Thymus (tissue), 11 donors: Measurements from ENCODE around the gene TOP2A. TPM values are rescaled to one million over a fixed set of nuclear protein-coding genes. Genes with fewer than 3 reads are reported as not detected.
"Not testable (repeated sequence)": the region's sequence is repeated elsewhere in the genome, so short reads cannot be mapped to it uniquely, and the experiment has no call there.

Source experiments
- DNase-seq, 9 donors: peaks; one replicate each; pipeline ENCODE4 v3.0.0-alpha.2; 2013; ENCODE audit warnings: low spot score in 9 of 9, low read depth in 6 of 9, missing footprints in 1 of 9
- H3K27ac ChIP-seq, 2 donors: one replicate each; pipeline ENCODE4 v1.5.1; 2013; ENCODE audit warnings: control low read depth in 1 of 2, low read depth in 1 of 2, low read length in 1 of 2, mild to moderate bottlenecking in 1 of 2, moderate library complexity in 1 of 2
- H3K27me3 ChIP-seq, 2 donors: one replicate each; pipeline ENCODE4 v1.5.1; 2013; ENCODE audit warnings: low read length in 1 of 2; ENCODE audit not compliant: control insufficient read depth in 2 of 2, insufficient read depth in 1 of 2
- H3K36me3 ChIP-seq, 2 donors: one replicate each; pipeline ENCODE4 v1.5.1; 2013; ENCODE audit warnings: low read length in 1 of 2, mild to moderate bottlenecking in 1 of 2, moderate library complexity in 1 of 2; ENCODE audit not compliant: control insufficient read depth in 2 of 2, insufficient read depth in 2 of 2
- H3K4me1 ChIP-seq, 2 donors: one replicate each; pipeline ENCODE4 v1.5.1; 2013; ENCODE audit warnings: low read length in 2 of 2; ENCODE audit not compliant: control insufficient read depth in 2 of 2, insufficient read depth in 2 of 2
- H3K4me3 ChIP-seq, 2 donors: one replicate each; pipeline ENCODE4 v1.5.1; 2013; ENCODE audit warnings: low read length in 2 of 2, control low read depth in 1 of 2, mild to moderate bottlenecking in 1 of 2
- H3K9me3 ChIP-seq, 2 donors: one replicate each; pipeline ENCODE4 v1.5.1; 2013; ENCODE audit warnings: low read length in 1 of 2, mild to moderate bottlenecking in 1 of 2; ENCODE audit not compliant: control insufficient read depth in 2 of 2, insufficient read depth in 1 of 2
- WGBS: extraction: QIAGEN DNeasy Blood & Tissue Kit; methylation state at CpG from one replicate; pipeline ENCODE4 v1.1.7; 2013; 5-methylcytosine and 5-hydroxymethylcytosine counted together
- polyA plus RNA-seq: library from polyadenylated mRNA; stranded (reverse); fragments of 200-250 nt; gene quantifications from one replicate; pipeline ENCODE4 v1.2.3, GENCODE V29; 2013
- total RNA-seq: library from RNA; stranded (reverse); fragments of 120-200 nt; gene quantifications from one replicate; pipeline ENCODE4 v1.2.4, GENCODE V29; 2013
- donor health status: healthy.

TOP2A gene
- total and polyA plus RNA-seq, 2 donors: 21.6 to 187 TPM

DNA sequence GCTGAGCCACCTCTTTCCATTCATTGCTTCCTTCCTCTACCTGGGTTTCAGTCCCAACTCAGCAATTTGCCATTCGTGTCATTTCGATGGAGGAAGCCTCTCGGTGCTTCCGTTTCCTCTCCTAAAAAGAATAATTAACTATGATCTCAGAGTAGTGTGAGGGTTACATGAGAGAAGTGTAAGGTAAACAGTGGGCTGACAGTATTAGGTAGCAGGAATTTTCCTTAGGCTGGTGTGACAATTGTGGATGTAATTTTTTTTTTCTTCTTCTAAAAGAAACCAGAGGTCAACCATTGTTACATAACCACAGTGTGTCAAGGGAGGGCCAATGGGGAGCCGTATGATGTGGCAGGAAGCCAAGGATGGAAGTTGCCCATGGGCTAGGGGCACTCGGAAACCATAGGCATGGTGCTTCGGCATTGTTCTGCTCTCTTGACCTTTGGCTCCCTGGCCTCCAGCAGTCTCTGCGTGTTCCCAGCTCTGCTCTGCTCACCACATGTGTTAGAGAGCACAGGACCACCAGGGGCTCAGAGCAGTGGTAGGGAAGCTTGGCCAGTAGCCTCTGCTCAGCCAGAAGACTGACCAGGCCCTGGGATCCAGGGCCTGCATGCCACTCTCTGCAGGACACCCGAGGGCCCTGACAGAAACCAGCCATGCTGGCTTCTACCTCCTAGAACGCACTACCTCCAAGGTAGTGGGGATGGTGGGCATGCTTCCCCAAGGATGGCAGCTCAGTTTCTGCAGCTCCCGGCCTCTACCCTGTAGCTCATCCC, 2.0 kb upstream of the TOP2A start:
- no peaks in the 10 kb centered on the region for H3K27me3 ChIP-seq
- H3K4me1 ChIP-seq: peaks cover 7 to 34% of the 10 kb centered on the region in 2 donors
- 67% methylated on average over 11 of the region's 11 CpGs for WGBS
- peaks cover 0 to 6% of the 10 kb centered on the region in 2 donors for H3K36me3 ChIP-seq
- DNase-seq: peak in 1 of 9 donors; percentile 31
- H3K9me3 ChIP-seq: peaks cover 0 to 5% of the 10 kb centered on the region in 2 donors
- no peak overlapping the region for H3K27ac ChIP-seq
- no peak overlapping the region for H3K4me3 ChIP-seq

DNA sequence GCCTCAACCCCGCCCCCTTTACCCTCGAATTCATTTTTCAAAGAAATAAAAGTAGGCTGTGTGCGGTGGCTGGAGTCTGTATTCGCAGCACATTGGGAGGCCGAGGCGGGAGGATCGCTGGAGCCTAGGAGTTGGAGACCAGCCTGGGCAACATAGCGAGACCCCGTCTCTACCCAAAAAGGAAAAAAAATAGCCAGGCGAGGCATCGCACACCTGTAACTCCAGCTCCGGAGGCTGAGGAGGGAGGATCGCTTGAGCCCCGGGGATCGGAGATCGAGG, 671 bp upstream of the TOP2A start:
- peak overlapping the region; percentile 76 to 80 for H3K27ac ChIP-seq
- peaks cover 0 to 5% of the 10 kb centered on the region in 2 donors for H3K9me3 ChIP-seq
- DNase-seq: no peak
- peaks cover 7 to 34% of the 10 kb centered on the region in 2 donors for H3K4me1 ChIP-seq
- H3K27me3 ChIP-seq: no peaks in the 10 kb centered on the region
- peak overlapping the region; percentile 62 to 92 for H3K4me3 ChIP-seq
- peaks cover 0 to 17% of the 10 kb centered on the region in 2 donors for H3K36me3 ChIP-seq
- WGBS: 80% methylated on average over 16 of the region's 16 CpGs

DNA sequence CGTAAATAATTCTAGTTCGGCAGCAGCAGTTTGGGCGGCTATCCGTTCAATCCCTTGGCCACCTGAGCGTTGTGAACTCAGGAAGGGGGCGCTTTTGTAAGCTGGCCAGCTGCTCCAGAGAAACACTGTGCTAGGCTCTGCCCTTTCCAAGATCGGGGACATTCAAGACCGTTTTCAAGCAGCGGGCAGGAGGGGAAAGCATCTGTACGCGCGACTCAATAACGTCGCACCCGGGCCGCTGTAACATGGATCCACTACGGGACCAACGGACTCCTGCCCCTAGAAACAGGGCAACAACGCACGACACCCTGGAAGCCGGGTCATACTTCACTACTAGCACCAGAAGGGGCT, 463 bp downstream of the TOP2A start:
- Histone ChIP-seq H3K4me1 (peaks cover 7 to 34% of the 10 kb centered on the region in 2 donors), H3K27ac (peak overlapping the region in 1 of 2 donors; percentile 81), H3K4me3 (peak overlapping the region; percentile 62 to 92), H3K27me3 (no peaks in the 10 kb centered on the region), H3K36me3 (peaks cover 0 to 23% of the 10 kb centered on the region in 2 donors), H3K9me3 (peaks cover 0 to 5% of the 10 kb centered on the region in 2 donors)
- WGBS: under 1% methylated on average over 21 of the region's 21 CpGs
- DNase-seq: peak in 2 of 9 donors; percentile 30 to 35

DNA sequence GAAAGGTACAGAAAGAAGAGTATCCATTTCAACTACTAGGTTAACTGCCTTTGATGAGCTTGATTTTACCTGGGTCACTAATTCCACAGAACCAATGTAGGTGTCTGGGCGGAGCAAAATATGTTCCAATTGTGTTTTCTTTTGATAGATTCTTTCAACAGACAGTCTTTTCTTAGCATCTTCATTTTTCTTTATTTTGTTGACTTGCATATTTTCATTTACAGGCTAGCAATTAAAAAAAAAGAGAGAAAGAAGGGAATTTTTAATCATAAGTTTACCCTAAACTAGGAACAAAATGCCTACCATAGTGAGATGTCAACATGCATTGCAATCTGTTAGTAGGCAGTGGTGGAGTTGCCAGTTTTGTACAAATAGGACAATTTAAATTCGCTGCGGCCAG, 1.0 kb downstream of the TOP2A start:
- Histone ChIP-seq H3K36me3 (peaks cover 2 to 29% of the 10 kb centered on the region in 2 donors), H3K9me3 (peaks cover 0 to 5% of the 10 kb centered on the region in 2 donors), H3K27me3 (no peaks in the 10 kb centered on the region), H3K4me1 (peaks cover 7 to 34% of the 10 kb centered on the region in 2 donors), H3K27ac (peak overlapping the region in 1 of 2 donors; percentile 81), H3K4me3 (peak overlapping the region; percentile 62 to 92)
- DNase-seq: no peak
- 47% methylated on average over 3 of the region's 3 CpGs for WGBS

DNA sequence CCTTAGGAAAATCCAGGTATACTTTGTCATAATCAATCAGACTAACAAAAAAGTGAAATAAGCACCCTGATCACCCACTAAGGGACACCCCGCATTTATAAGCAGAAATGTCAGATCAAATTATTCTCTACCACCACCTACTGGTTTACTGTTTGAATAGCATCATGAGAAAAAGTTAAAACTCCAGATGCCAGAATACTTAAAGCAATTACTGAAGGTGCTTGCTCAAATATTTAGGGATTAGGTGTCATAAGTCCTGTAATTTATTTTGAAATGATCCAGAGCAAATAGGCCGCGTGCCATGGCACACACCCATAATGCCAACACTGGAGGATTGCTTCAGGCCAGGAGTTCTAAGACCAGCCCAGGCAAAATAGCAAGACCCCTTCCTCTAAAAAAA, 2.3 kb downstream of the TOP2A start:
- H3K4me3 ChIP-seq: no peak overlapping the region
- H3K9me3 ChIP-seq: peaks cover 0 to 5% of the 10 kb centered on the region in 2 donors
- peaks cover 7 to 34% of the 10 kb centered on the region in 2 donors for H3K4me1 ChIP-seq
- 76% methylated on average over 3 of the region's 3 CpGs for WGBS
- H3K27ac ChIP-seq: no peak overlapping the region
- H3K27me3 ChIP-seq: no peaks in the 10 kb centered on the region
- H3K36me3 ChIP-seq: peaks cover 2 to 41% of the 10 kb centered on the region in 2 donors
- peak in 4 of 9 donors; percentile 30 to 76 (median 40) for DNase-seq

DNA sequence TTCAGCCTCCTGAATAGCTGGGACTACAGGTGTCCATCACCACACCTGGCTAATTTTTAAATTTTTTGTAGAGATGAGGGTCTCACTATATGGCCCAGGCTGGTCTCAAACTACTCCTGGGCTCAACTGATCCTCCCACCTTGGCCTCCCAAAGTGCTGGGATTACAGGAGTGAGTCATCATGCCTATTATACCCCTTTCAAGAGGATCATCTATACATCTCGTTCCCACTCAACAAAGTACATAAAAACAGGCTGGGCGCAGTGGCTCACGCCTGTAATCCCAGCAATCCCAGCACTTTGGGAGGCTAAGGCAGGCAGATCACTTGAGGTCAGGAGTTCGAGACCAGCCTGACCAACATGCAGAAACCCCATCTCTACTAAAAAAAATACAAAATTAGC, 3.4 kb downstream of the TOP2A start:
- 98% methylated on average over 4 of the region's 4 CpGs for WGBS

DNA sequence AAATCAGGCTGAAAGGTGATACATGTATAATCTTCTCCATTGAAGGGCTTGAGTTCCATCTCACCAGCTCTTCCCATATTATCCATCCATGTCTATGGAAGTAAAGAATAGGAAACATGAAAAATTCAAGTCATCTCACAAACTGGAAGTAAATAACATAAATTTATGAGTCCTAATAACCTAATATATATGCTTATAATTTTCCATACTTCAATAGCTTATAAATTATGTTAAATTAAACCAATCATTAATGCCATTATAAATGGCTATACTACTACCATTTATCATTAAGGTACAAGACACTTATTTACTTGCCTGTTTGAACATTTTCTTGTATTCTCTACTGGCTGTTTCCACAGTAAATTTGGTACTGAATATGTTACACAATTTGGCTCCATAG, 4.8 kb downstream of the TOP2A start:
- H3K9me3 ChIP-seq: peaks cover 0 to 2% of the 10 kb centered on the region in 2 donors
- no peak for DNase-seq
- H3K4me3 ChIP-seq: no peak overlapping the region
- H3K4me1 ChIP-seq: peaks cover 7 to 14% of the 10 kb centered on the region in 2 donors
- no peaks in the 10 kb centered on the region for H3K27me3 ChIP-seq
- no peak overlapping the region for H3K27ac ChIP-seq
- peaks cover 6 to 63% of the 10 kb centered on the region in 2 donors for H3K36me3 ChIP-seq

More for the DNA sequence above, 3.4 kb downstream of the TOP2A start:
- DNase-seq, H3K27ac ChIP-seq, H3K9me3 ChIP-seq, H3K4me3 ChIP-seq, H3K27me3 ChIP-seq: not testable (repeated sequence)
- Histone ChIP-seq H3K36me3 (peaks cover 3 to 51% of the 10 kb centered on the region in 2 donors), H3K4me1 (peaks cover 7 to 26% of the 10 kb centered on the region in 2 donors)

DNA sequence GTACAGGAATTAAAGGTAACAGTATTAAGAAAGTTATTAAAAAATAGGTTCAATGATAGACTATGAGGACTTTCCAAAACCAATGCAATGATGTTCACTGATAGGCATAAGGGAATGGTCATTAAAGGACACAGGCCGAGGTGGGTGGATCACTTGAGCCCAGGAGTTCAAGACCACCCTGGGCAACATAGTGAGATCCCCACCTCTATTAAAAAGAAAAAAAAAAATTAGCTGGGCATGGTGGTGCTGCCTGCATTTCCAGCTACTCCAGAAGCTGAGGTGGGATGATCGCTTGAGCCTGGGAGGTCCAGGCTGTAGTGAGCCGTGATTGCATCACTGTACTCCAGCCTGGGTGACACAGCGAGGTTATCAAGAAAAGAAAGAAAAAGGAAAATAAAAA, 5.9 kb downstream of the TOP2A start:
- Histone ChIP-seq H3K27me3 (no peaks in the 10 kb centered on the region), H3K36me3 (peaks cover 8 to 69% of the 10 kb centered on the region in 2 donors), H3K27ac (no peak overlapping the region), H3K9me3 (no peaks in the 10 kb centered on the region), H3K4me1 (peaks cover 5 to 12% of the 10 kb centered on the region in 2 donors), H3K4me3 (no peak overlapping the region)
- 99% methylated on average over 4 of the region's 4 CpGs for whole genome bisulfite sequencing
- DNase-seq: no peak

DNA sequence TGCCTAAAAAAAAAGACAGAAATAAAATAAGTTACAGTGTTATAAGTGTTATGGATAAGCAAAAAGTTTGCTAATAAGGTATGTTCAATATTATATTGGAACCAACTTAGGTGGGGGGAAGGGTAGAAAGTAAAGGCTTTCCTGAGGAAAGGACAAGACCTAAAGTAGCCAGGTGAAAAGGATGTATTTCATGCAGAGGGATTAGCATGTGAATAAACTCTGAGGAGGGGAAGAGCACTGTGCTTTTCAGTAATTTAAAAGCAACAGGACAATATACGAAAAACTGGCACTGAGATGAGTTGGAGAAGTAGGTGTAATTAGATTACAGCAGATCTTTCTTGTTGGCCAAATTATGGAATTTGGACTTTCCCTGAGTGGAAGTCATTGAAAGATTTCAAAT, 7.6 kb downstream of the TOP2A start:
- peaks cover 18 to 78% of the 10 kb centered on the region in 2 donors for H3K36me3 ChIP-seq
- no peak overlapping the region for H3K27ac ChIP-seq
- H3K4me3 ChIP-seq: no peak overlapping the region
- peaks cover 0 to 1% of the 10 kb centered on the region in 2 donors for H3K4me1 ChIP-seq
- H3K9me3 ChIP-seq: no peaks in the 10 kb centered on the region
- WGBS: 94% methylated on average over 1 of the region's 1 CpG
- no peaks in the 10 kb centered on the region for H3K27me3 ChIP-seq
- DNase-seq: no peak
